GM12874 (cell line): ENCODE measurements around the gene INTS6.

ENCODE experiments used
- TF ChIP-seq, protein P1 (sequence below): IDR thresholded peaks from 2 replicates; pipeline ENCODE4 v1.5.1; 2011; ENCODE audit warnings: low read depth, mild to moderate bottlenecking, control low read depth, low read length, moderate library complexity; ENCODE audit not compliant: insufficient read depth

Gene INTS6

GRCh38 chr13:51475727-51476501 lies 23.1 kb upstream of the INTS6 start:
- TF ChIP-seq, protein P1, sequence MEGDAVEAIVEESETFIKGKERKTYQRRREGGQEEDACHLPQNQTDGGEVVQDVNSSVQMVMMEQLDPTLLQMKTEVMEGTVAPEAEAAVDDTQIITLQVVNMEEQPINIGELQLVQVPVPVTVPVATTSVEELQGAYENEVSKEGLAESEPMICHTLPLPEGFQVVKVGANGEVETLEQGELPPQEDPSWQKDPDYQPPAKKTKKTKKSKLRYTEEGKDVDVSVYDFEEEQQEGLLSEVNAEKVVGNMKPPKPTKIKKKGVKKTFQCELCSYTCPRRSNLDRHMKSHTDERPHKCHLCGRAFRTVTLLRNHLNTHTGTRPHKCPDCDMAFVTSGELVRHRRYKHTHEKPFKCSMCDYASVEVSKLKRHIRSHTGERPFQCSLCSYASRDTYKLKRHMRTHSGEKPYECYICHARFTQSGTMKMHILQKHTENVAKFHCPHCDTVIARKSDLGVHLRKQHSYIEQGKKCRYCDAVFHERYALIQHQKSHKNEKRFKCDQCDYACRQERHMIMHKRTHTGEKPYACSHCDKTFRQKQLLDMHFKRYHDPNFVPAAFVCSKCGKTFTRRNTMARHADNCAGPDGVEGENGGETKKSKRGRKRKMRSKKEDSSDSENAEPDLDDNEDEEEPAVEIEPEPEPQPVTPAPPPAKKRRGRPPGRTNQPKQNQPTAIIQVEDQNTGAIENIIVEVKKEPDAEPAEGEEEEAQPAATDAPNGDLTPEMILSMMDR: no peak

GRCh38 chr13:51469790-51470189 lies 17.0 kb upstream of the INTS6 start:
- TF ChIP-seq, protein P1: no peak

- TF ChIP-seq, protein P1: no peak
These were observed 14.9 kb upstream of the INTS6 start for GRCh38 chr13:51467730-51468129.

DNA sequence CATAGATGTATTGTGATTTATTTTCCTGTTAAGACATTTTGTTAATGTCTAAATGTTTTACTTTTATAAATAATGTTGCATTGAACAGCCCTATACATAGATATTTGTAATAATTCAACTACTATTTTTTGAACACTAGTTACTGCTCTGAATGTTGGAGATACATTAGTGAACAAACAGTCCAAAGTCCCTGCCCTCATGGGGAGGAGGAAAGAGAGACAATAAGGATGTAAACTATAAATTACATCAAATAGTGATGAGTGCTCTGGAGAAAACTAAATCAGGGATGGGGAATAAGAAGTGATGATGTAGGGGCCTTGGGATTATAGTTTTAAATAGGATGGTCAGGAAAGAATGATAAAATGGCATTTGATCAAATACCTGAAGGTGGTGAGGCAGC lies 12.3 kb upstream of the INTS6 start:
- TF ChIP-seq, protein P1: no peak

GRCh38 chr13:51457086-51457815 lies 4.4 kb upstream of the INTS6 start:
- TF ChIP-seq, protein P1: no peak

GRCh38 chr13:51456510-51456909 lies 3.7 kb upstream of the INTS6 start:
- TF ChIP-seq, protein P1: no peak

- TF ChIP-seq, protein P1: no peak
These were observed 2.7 kb upstream of the INTS6 start for GRCh38 chr13:51455532-51455931.
